GF-D8 (cell line): ENCODE measurements around the gene DOCK4.

ENCODE experiments used
- DNase-seq: peaks from one replicate; lab custom pipeline; 2025; lab: John Stamatoyannopoulos, UW

The DOCK4 gene

DNA sequence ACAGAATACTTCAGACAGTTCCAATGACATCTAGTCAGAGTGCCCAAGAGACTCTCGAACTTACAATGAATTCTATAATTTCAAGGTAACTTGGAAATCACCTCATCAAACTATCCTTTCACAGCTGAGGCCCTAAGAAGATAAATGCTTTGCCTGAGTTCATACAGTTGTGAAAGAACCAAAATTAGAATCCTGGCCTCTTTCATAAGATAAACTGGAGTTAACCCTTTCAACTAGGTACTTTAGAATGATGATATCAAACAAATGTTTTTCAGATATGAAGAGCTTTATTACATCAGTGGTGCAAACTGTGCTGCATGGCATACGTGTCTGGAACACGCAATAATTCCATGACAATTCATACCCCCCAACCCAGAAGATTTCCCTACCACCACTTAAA, 17.9 kb downstream of the DOCK4 start:
- DNase-seq, result no peak

DNA sequence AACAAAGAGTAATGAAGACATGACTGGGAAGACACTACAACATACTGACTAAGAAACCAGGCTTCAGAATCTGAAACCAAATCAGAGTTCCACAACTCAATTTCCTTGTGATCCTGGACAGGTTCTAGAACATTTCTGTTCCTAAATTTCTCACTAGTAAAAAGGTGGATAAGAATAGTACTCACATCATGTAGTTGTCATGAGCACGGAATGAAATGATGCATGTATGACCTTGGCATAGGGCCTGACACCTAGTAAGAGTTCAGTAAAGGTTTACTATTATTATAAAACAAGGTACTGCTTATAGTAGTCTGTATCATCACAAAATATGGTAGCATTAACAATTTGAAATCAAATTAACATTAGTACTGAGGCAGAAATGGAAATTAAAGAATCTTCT, 19.9 kb downstream of the DOCK4 start:
- no peak for DNase-seq

DNA sequence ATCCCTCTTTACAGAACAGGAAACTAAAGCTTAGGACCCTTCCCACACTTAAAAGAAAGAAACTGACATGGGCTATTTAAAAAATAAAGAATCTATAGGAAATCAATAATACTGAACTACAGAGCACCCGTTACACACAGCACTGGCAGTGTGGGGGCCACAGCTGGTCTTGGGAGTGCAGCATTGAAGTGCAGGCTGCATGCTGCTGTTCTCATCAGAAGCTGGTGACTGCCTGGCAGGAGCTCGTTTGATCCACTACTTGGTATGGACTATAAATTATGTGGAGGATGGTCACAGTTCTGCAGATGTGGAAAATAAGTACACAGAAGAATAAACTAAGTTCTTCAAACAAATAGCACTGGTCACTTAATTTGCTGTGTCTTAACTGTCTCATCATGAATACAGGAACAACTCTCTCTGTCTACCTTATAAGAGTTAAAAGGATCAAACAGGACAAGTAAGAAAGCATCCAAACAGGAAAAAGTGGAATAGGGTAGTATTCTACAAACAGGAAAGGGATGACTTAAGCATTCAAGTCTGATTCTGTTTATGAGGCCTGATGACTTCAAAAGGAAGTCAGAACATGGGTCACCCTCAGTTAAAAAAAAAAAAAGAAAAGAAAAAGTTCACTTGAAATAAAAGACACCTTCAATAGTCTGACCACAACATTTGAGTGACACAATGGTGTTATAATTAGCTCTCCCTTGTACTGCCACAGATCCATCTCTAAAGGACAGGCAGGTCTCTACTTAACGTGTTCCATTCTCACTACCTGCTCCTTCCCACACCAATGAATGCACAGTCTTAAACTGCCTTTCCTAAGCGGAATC, 21.0 kb downstream of the DOCK4 start:
- no peak for DNase-seq

DNA sequence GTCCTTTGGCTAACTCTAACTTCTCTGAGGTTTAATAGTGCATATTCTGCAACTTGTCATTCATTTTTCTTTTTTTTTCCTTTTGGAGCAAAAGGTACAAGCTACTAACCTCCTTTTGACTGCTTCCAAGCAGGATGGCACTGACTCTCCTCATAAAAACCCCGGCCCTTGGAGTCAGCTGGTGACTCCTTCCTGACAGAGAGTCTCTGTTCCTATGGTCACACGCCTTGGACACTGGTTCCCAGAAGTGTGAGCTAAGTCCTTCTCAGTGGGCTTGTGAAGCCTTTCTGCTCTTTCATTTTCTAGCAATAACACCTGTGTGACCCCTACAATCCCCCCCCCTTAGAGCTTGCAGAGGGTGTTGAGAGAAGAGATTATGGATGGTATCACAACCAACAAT, 21.7 kb downstream of the DOCK4 start:
- DNase-seq, result no peak

DNA sequence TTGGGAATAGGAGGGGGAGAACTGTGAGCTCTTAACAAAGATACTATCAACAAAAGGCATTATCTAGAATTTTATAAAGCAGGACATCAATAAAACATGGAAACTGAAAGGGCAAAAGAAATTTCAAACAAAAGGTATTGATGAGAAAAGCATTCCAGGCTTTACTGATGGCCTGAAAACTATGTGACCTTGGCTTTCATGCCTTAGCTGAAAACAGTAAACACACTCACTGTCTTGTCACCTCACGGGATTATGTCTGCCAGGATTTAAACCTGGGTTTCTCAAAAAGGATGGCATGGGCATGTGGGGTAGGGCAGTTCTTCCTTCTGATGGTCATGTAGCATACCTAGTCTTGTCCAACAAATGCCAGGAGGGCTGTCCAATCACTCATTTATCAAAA, 22.9 kb downstream of the DOCK4 start:
- DNase-seq, result no peak

DNA sequence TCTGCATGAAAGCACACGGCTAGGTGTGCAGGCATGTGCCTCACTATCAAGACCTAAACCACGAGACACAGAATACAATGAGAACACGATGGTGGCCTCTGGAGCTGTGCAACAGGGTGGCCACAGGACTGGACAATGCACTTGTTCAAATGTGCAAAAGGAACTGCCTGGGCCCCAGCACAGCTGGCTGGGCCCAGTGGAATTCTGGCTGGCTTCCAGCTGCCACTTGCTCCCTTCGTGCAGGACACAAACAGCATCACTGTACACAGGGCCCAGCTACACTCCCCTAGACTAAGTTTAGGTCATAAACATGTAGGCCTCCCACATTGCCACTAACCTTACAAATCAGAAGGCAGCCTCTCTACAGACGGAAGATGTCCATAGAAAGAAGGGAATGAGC, 23.4 kb downstream of the DOCK4 start:
- no peak for DNase-seq

DNA sequence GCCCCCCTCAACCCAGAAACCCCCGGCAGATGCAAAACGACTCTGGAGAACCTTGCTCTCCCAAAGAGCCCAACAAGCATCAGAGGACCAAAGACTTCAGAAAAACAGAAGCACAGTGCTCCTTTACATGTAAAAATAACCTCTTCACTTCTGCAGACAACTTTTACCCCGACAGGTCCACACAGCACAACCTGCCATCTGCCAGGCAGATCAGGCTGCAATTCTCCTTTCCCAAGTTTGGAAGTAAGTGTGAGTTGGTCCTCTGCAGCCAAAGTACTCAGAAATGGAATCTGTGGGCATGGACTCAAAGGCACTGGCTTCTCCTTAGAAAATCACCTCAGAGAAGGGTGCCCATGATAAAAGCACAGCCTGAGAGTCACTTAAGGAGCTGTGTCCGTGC, 26.0 kb downstream of the DOCK4 start:
- DNase-seq, result no peak

DNA sequence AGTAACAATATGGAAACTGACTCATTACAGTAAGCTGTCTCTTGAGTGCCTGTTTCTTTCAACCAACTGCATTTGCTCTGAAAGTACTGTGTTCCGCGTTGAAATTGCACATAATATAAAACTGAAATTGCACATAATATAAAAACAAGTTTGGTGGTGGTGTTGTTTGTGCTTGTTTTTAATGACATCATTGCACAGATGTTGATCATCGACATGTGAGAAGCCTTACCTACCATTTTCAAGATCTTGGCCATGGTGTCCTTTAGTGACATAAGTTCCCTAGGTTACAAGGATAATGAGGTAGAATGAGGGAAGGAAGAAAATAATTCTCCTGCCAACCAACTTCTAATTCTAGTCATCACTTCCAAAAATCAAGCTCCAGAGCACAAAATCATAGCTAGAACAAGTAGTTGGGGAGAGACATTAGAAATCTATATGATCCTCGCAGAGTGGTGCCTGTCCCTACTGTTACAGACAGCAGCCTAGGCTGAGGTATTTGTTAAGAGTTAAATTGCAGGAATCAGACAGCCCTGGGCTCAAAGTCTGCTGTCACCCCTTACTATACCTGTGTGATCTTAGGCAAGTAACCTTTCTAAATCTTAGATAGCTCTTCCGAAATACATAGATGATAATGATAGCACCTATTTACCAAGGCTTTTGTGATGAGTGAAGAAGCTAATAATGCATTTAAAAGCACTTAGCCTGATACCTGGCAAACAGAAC, 29.3 kb downstream of the DOCK4 start:
- DNase-seq, result no peak

DNA sequence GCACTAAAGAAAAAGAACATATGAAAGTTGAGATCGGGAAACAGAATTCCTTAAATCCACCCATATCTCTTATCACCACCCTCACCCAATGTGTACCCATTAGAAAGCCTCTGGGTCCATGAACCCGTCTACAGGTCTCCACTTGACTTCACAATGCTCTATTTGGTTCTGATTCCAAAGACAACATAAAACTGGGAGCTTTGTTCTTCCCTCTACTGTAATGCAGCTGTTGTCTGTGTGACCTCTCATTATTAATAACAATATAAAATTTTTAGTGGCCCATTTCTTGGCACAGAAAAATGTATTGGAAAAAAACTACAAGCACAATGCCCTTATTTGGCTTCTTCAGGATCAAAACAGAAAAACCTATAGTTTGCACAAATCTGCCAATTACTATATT, 30.0 kb downstream of the DOCK4 start:
- no peak for DNase-seq

DNA sequence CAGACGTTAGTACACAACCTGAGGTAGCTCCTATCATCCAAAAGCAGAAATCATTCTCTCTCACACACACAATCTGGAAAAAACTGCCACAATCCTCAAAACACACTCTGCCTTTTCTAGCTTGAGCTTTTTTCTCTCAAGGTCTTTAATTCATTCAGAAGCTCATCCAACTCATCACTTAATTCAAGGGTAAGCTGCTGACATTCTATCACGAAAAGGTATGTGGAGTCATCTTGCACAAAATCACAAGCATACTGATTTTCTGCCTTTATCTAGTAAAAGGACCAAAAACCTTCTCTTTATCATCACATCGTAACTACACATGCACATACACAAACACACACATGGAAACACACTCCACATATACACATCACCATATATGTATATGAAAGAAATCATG, 32.0 kb downstream of the DOCK4 start:
- DNase-seq, result no peak

DNA sequence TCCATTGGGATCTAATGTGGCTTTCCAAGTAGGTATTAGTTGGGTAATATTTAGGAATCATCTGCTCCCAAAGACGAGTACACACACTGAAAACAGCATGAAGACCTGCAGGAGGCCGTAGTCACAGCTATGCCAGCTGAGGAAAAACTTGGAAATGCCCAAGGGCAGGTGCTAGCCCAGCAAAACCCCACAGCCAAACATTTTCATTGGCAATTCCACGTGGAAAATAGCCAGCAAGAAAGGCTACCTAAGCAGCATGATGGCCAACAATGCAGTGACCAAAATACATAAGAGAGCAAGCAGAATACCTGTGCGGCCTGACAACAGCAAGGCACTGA, 32.7 kb downstream of the DOCK4 start:
- no peak for DNase-seq

DNA sequence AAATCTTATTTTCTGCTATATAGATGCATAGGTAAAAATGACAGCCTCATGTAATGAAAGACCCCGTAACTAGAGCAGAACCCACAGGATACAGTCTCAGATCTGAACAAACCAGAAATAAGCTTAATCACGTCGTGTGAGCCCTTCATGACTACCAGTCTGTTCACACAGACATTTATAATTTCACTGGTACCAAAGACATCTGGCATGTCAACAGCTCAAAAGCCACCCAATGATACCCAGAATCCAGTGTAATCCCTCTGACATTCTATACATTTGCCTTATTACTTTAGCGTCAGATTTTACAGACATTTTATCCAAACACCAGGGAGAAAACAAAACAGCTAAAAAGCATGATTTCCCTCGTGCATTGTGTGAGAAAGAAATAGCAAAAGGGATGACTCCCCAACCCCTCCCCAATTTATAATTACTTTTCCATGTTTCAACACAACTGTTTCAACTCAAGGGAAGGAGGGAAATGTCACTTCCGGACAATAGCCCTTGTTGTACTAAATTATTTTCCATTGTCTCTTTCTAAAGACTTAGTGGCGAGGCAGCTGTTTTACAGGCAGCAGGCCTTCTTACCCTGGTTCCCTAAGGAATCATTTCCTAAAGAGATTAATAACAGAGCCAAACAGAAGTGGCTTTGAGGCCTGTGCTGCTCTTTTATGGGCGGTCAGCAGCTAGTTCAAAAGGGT, 33.2 kb downstream of the DOCK4 start:
- no peak for DNase-seq

DNA sequence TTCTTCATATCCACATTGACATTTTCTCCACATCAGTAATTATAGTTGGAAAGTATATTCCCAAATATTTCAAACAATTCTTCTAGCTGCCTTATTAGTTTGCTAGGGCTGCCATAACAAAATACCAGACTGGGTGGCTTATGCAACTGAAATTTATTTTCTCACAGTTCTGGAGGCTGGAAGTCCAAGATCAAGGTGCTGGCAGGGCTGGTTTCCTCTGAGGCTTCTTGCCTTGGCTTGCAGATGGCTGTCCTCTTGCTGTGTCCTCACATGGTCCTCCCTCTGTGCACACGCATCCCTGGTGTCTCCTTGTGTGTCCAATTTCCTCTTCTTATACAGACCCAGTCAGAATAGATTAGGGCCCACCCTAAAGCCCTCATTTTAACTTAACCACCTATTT, 34.5 kb downstream of the DOCK4 start:
- no peak for DNase-seq

DNA sequence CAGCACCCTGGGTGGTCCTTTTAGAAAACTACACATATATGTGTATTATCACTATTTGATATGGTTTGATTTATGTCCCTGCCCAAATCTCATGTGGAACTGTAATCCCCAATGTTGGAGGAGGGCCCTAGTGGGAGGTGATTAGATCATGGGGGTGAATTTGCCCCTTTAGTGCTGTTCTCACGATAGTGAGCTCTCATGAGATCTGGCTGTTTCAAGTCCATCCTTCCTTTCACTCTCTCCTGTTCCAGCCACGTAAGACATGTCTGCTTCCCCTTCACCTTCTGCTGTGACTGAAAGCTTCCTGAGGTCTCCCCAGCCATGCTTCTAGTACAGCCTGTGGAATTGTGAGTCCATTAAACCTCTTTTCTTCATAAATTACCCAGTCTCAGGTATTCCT, 37.3 kb downstream of the DOCK4 start:
- no peak for DNase-seq

DNA sequence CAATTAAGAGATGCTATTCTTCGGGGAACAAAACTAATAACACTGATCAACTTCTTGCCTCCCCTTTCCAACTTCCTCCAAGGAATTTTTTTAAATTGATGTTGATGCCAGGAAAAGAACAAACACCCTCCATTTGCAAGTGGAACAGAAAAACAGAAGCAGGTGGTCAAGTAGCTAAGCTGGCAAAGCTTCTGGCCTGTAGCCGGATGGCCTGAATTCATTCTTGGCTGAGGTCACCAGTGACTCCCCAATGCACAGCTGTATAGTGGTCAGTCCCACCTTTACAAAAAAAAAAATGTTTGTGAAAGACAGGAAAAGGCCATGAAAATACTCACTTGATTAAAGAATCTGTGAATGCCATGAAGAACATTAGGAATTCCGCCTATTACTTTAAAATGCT, 39.1 kb downstream of the DOCK4 start:
- no peak for DNase-seq

DNA sequence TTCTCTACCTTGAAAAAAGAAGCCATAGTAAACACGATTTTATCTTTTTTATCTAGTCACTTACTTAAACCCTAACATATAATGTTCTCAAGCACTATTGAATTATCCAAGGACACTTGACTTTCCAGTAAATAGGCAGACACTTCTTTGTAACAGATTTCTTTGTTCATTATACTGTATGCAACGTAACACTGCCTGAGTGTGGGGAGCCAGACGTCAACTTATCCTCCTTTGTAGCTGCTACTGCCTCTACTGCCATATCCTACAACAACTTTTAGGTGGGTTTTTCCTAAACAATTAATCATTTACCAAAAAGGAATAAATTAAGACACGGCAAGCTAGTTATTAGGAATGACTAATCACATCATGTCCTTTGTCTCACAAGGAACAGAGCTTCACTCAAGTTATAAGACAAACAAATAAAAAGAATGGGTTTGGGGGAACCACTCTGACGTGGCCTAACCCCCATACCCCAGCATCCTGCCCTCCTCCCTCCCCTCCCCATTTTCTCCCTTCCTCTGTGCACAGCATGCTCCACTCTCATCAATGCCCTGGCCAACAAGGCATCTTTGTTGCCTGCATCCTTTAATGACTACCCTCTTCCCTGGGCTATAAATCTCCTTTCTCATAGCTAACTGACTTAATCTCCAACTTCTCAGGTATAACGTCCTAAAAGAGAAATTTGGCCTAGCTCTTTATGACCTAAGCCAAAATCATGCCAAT, 43.3 kb downstream of the DOCK4 start:
- DNase-seq, result no peak

DNA sequence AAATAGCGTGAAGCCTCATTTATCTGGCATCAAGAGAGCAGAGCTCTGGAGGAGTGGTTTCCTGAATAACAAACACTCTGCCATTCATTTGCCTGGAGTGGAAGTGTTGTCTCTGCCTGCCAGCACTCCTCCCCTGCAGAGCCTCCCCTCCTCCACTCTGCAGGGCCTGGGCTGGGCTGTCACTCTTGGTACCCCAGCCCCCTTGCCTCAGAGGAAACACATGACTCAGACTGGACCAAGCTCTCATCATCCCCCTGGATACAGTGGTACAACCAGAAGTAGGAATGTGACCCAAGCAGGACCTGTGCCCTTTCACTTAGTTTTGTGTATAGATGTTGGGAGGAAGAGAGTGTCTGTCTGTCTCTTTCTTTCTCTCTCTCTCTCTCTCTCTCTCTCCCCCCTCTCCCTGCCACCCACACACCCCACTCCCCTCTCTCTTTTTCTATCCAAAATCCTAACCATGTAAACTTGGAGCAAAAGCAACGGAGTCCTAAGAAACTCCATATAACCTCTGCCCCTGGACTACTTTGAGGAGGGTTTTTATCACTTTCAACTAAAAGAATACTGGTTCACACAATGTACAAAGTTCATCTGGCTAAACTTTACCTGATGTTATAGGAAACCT, 43.9 kb downstream of the DOCK4 start:
- no peak for DNase-seq

DNA sequence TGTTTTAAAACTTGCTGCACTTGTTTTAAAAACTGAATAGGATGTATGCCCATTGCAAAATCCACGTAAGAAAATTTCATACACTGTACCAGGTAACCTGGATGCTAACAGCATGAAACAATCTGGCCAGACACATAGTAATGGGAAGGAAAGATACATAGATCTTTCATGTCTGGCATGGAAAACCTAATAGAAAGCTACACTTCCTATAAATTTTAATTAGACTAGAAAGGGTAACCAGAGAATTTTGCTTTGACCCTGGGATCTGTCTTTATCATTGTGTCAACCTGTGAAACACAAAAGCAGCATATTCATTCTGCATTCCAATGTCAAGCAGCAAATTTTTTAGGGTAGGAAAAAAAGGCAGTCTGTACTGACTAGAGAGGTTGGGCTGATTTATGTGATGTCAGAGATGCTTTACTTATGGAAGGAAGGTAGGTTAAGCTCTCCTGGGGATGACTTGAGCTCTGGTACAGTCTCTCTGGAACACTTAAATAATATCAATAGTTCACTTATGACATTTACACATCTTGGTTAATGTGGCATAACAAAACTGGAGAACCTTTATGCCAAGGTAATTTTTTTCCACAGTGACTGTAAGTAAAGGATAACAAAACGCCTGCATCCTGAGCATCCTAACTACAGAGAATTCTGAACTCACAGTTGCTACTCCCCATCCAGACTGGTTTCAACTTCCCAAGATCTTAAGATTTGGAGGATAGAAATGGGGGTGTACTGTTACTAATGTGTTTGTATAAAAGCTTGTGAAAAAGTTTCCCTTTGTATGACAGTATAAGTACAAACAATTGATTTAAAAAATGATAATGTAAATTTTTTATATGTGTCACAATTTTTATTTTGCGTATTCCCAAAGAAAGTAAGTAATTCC, 44.7 kb downstream of the DOCK4 start:
- no peak for DNase-seq

DNA sequence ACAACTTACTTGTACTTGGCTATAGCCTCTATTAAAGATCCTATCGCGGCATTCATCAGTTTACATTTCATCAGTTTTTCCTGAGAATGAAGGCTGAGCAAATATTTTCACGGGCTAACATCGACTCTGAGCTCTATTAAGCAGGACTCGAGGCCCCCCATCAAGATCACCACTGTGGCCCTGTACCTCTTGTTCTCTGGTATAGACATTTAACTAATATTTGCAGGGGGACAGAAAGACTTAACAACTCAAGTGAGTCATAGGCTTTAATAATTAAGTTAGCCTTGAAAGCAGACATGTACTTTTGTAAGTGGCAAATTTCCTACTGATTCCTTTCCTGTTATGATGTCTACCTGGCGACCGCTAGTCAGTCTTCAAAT, 45.4 kb downstream of the DOCK4 start:
- no peak for DNase-seq

DNA sequence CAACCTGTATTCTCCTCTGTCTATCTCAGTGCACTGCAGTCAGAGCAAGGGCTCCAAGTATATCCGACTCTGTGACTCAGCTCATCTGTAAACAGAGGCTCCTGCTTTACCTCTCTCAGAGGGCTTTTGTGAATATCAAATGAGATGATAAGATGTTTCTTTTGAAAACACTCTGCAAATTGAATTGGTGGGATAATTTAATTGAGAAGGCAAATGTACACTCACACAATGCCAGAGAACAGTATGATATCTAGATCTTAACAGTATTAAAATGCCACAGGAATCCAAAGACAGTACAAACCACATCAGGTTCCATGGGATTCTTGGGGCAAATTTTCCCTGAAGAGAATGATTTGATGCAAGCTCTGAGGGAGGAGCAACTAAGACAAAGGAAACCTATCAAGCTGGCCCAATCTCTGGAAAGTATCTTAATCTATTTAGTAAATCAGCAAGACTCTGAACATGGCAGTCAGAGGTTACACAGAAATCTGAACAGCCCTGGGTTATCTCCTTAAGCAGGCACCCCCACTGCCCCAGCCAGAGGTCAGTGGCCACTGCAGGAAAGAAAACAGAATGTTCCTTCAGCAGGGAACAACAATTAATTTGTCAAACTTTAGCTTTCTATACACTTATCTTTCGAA, 45.9 kb downstream of the DOCK4 start:
- DNase-seq, result no peak

DNA sequence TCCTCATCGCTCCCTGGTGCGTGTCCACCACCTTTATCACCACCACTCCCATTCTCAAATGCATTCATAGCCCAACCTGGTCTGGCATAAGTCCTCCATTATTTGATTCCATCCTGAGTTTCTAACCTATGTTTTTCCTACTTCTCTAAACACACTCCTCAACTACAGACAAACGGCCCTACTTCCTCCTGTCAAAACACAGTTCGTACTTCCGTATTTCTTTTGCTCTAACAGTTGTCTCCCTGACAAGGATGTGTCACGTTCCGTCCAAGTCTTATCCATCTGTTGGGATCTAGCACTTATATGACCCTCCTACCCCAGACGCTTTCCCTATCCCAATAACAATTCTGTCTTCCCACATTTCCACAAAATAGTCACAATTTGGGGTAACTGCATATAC, 46.8 kb downstream of the DOCK4 start:
- DNase-seq, result no peak
